HG03342 (cell line): ENCODE data around the gene BPI.
"Not testable (repeated sequence)": the region's sequence is repeated elsewhere in the genome, so short reads cannot be mapped to it uniquely, and the experiment has no call there.

Experiments used
- ATAC-seq: cut with Tn5 transposase; IDR thresholded peaks from one replicate; pipeline ENCODE4 v1.9.1; 2021; ENCODE audit warnings: mild to moderate bottlenecking, moderate library complexity; ENCODE audit not compliant: unreplicated experiment

BPI gene

DNA sequence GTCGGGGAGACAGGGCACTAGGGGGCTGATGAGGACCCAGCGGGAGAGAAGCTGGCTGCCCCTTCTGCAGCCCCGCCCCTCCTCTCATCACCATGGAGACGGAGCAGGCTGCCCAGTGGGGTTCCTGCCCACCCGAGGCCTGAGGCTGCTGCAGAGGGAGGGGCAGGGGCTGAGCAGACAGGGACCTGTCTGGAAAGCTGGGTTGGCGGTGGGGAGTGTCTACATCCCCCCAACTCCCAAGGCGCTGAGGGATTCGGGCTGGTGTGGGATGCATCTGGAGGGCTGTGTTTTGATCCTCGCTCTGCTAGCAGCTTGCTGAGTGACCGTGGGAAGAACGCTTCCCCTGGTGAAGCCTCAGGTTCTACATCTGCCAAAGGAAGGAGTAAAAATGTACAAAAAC, 1.2 kb upstream of the BPI start:
- no peak for ATAC-seq

DNA sequence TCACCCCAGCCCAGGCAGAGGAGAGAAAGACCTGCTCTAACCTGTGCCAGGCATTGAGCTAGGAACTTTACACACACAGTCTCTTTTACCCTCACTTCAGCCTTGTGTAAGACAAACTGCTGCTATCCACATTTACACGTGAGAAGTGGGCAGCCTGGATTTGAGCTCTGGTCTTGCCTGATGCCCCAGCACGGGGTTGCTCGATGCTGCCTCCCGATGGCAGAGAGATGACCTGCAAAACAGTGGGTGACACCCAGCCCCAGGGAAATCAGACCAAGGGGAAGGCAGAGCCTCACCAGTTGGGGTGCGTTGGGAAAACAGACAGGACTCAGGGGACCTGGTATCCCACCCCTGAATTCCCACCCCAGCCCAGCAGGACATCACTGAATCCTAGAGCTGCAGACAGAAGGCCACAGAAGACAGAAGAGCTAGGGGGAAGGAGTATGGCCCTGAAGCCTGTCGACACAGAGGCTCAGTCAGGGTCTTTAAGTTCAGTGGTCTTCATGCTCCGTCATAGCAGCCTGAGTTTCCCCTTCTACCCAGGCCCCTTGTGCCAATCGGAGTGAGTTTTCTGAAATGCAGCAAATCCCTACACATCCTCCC, 990 bp downstream of the BPI start:
- no peak for ATAC-seq

DNA sequence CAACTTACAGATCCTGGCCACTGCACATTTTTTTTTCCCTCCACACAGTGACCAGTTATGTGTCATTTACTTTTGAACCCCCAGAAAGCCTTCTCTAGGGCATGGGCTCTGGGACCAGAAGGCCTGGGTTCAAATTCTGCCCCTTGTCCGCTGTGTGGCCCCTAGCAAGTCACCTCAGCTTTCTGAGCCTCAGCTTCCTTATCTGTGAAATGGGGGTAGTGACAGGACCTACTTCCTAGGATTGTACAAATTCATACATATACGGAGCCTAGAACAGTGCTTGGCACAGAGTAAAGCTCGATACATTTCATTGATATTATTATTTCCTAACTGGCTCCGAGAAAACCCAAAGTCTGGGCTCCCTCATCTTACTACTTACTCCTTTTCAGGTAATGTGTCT, 1.6 kb downstream of the BPI start:
- no peak for ATAC-seq

DNA sequence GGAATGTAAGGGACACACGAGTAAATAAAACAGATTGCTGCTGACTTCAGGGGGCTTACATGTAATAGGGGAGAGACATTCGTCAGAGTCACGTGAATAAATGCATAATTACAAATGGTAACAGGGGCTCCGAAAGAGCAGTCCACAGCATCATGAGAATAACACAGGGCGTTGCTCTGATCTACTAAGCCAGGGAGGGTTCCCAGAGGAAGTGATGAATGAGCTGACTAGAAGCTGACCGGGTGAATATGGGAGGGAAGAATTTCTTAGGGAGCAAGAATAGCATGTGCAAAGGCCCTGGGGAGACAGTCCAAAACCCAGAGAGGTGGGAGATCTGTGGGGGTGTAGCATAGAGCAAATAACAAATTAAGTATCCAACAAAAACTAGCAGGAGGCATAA, 2.4 kb downstream of the BPI start:
- no peak for ATAC-seq

DNA sequence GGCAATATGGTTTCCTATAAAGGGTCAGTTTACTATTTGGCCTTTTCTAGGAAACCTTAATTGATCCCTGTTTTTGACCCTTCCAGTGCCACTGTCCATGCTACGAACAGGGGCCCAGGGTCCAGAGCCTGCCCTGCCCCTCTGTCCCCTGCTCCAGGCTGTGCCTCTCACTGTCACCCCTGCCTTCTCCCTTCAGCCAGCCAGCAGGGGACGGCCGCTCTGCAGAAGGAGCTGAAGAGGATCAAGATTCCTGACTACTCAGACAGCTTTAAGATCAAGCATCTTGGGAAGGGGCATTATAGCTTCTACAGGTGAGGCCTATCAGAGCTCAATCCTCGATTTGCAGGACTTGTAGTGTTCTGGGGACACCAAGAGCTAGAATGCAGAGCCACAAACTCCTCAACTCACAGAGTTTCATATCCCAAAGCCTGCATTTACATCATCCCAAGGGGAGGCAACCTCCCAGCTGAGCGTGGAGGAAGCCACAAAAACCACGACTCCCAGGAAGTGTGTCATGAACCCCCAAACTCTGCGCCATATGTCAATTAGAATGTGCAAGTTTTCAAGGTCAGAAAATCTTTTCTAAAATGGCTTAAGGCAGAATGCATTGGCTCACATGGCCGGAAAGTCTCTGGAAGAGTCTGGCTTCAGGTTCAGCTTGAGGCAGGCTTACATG, 3.6 kb downstream of the BPI start:
- no peak for ATAC-seq

DNA sequence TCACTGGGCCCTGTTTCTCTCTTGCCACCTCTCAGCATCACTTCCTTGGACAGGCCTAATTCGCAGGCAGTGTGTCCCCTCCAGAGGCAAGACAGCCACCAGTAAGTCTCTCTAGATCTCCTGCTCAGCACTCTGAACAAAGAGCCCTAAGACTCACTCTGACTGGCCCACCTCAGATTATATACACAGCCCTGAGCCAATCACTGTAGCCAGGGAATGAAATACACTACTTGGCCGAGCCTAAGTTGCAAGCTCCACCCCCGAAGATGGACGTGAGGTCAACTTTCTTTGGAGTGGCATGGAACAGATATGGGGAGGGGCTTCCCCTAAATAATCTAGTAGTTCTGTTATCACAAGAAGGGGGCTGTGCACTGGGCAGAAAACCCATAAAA, 4.1 kb downstream of the BPI start:
- no peak for ATAC-seq

DNA sequence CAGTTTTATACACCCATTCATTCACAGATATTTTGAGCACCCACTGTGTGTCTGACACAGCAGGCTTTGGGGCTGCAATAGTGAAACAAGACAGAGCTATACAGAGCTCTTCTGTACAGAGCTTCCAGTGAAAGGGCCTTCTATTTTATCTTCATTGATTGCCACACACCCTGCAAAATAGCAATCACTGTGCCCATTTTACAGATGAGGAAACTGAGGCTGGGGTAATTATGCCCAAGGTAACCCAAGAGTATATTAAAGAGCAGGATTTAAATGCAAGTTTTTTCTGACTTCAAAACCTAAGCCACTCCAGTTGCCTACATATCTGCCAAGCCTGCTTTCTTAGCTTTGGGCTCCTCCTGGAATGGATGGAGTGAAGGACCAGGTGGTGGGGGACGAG, 4.5 kb downstream of the BPI start:
- no peak for ATAC-seq

DNA sequence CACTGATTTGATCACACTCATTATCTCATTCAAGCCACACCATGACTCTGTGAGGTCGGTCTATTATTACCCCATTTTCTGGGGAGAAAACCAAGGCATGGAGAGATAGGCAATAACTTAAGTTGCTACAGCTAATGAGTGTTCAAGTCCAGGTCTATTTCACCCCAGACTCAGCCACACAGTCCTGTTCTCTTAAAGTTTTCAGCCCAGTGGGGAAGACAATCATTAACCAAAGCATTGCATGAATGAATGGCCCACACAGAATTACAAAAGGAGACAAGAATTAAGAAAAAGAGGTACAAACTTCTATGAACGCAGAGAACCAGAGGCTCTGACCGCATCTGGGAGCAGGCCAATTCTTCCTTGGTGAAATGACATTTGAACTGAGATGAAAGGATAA, 7.1 kb downstream of the BPI start:
- no peak for ATAC-seq

DNA sequence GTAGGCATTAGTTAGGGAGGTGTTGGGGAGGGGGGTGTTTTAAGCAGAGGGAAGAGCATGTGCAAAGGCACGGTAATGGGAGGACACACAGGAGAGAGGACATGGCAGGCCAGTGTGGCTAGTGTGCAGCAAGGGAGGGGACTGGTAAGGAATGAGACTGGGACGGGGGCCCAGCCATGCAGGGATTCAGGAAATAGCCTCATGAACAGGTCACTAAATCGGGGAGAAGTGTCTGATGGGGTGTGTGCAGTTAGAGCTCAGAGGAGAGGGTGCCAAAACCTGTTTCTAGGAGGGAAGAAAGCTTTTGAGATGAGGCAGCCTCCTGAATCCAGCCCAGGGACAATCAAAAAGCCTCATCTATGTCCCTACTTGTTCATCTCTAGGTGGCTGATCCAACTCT, 7.5 kb downstream of the BPI start:
- ATAC-seq, result no peak

DNA sequence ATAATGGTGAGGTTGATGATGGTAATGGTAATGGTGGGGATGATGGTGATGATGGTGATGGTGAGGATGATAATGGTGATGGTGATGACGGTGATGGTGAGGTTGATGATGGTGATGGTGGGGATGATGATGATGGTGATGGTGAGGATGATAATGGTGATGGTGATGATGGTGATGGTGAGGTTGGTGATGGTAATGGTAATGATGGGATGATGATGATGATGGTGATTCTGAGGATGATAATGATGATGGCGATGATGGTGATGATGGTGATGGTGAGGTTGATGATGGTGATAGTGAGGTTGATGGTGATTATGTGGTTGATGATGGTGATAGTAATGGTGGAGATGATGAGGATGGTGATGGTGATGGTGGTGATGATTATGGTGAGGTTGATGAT, 9.7 kb downstream of the BPI start:
- no peak for ATAC-seq

DNA sequence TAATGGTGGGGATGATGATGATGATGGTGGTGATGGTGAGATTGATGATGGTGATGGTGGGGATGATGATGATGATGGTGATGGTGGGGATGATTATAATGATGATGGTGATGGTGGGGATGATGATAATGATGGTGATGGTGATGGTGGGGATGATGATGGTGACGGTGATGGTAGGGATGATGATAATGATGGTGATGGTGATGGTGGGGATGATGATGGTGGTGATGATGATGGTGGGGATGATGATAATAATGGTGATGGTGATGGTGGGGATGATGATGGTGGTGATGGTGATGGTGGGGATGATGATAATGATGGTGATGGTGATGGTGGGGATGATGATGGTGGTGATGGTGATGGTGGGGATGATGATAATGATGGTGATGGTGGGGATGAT, 10.4 kb downstream of the BPI start:
- not testable (repeated sequence) for ATAC-seq

DNA sequence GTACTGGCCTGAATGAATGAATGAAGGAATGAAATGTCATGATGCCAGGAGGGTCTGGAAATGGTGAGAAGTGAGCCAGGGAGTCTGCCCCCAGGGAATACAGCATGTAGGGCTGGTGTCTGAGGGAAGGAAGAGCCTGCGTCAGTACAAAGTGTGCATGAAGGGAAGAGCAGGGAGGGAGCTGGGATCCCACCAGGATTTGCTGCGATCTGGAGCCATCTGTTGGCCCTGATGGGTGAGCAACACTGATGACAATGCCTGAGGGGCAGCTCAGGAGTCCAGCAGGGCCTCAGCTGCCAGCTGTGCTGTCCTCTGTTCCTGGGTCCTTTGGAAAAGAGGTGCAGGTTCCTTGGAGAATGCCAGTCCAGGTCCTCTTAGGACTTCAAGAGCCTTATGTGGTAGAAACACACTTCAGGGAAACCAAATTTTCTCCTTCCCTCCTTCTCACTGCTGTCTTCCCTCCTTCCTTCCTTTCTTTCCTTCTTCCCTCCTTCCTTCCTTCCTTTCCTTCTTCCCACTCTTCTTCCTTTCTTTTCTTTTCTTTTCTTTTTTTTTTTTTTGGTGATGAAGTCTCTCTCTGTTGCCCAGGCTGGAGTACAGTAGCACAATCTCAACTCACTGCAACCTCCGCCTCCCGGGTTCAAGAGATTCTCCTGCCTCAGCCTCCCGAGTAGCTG, 11.5 kb downstream of the BPI start:
- ATAC-seq, result no peak

DNA sequence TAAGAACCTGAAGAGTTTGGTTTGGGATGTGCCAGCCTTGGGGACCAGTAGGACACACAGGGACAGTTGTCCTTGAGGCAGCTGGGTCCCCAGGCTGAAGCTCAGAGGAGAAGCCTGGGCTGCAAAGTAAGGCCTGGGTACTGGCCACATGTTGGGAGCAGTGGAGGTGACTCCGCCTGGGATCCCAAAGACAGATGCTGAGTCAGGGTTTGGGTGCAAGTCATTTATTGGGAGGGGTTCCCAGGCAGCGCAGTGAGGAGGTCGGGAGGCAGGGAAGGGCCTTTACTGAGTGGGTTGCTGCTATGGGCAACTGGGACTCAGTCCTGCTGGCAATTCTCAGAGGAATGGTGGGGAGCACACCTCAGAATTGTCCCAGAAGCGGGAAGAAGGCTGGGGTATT, 12.4 kb downstream of the BPI start:
- ATAC-seq, result no peak

DNA sequence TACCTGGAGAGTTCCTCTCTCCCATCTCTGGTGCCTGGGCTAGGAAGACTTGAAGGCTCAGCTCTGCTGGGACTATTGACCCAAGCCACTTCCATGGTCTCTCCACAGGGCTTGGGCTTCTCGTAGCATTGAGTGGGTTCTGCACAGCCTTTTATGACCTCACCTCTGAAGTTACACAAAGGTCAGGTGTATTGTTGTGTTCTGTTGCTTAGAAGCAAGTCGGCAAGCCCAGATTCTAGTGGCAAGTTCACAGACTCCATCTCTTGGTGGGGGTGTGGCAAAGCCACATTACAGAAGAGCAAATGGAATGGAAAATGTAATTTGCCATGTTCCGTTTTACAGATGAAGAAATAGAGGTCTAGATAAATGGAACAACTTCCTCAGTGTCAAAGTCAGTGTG, 13.5 kb downstream of the BPI start:
- no peak for ATAC-seq

DNA sequence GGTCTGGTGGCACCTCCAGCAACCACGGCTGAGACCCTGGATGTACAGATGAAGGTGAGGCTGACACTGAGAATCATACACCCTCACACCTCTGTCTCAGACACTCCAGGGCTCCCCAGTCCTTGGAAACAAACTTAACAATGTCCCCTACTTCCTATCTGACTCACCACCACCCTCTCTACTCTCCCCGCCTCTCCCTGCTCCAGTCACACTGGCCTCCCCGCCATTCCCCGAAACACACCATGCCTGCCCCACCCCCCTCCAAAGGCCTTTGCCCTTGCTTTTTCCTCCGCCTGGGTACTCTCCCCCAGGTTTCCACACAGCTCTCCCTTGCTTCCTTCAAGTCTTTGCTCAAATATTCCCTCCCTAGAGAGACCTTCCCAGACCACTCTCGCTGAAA, 16.3 kb downstream of the BPI start:
- ATAC-seq, result no peak

DNA sequence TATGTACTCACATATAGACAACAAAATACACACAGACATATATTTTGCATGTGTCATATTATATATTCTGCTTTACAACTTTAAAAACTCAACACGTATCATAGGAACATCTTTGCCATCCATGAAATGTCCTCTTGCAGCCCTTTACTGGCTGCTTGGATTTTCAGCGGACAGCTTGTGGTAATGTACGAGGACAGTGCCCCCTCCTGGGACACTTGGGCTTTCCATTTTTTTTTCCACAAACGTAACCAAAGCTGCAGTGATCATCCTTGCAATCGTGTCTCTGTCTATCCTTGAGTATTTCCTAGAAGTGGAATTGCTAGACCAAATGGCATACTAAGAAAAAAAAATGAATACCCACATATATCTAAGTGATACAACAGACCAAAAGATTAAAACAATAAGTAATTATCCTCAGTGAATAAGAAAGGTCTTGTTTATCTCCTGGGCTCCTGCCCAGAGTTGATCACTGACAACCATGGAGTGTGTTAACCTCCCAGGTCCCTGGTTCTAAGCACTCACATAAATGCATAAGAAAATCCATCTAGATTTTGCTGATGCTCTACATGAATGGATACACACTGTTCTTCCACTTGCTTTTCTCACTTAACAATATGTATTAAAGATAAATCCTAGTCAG, 18.1 kb downstream of the BPI start:
- no peak for ATAC-seq

DNA sequence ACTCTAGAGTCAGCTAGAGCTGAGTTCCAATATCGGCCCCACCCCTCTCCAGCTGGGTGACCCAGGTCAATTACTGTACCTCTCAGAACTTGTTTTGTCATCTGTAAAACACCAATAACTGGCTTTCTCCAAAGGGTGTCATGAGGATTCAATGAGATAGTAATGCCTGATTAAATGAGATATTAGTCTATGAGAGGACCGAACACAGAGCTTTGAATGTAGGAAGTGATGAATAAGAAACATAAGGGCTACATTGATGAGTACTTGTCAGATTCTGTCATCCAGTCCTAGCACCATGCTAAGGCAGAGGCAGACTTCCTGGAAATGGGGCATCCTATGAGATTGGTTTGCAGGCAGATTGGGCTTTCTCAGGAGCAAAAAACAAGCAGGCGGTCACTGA, 20.2 kb downstream of the BPI start:
- ATAC-seq, result no peak

DNA sequence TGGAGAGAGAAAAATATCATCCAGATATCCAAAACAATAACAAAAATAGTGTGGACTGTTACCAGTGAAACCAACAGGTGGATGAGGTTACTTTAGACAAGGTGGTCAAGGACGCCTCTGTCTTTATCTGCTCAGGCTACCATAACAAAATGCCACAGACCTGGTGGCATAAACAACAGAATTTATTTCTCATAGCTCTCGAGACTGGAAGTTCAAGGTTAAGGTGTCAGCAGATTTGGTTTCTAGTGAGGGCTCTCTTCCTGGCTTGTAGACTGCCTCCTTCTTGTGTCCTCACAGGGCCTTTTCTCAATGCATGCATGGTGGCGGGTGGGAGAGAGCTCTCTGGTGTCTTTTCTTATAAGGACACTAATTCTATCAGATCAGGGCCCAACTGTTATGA, 21.2 kb downstream of the BPI start:
- ATAC-seq, result no peak

DNA sequence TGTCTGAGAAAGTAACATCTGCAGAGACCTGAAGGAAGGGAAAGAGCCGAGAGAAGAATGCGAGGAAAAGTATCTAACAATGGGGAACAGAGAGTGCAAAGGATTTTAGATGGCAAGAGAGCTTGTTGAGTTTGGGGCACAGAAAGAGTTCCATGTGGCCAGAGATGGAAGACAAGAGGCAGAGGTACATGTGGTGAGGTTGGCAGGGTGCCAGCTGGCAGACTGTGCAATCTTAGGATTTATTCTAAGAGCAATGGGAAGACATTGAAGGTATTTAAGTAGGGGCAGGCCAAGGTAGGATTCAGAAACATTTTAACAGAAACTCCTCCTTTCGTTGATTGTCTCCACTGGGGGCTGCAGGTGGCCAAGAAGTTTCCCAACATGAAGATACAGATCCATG, 21.9 kb downstream of the BPI start:
- ATAC-seq, result no peak

DNA sequence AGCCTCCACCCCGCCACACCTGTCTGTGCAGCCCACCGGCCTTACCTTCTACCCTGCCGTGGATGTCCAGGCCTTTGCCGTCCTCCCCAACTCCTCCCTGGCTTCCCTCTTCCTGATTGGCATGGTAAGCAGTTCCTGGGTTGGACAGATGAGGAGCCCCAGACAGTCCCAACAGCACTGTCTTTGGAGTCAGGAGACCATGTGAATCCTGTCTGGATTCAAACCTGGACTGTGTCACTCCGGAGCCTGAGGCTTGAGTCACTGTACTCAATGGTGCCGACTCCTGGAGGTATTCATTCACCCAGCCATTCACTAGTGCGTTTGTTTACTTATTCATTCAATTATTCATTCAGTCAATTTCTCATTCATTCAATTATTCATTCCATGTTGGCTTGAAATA, 22.4 kb downstream of the BPI start:
- ATAC-seq, result no peak

DNA sequence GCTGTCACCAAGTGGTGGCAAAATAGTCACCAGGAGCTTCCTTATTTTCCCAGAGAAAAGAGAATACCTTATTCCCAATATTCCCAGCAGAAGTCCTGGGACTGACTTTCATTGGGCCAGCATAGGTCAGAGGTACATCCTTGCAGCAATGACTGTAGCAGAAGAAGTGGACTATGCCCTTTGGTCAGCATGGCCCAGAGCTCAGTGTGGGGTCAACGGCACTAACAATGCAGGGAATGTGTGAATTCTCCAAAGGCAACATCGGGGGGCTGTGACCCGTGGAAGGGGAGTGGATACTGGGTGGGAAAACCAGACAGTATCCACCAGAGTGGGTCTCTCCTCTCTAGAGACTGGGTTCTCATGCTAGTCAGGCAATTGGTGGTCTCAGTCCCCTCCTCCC, 26.7 kb downstream of the BPI start:
- ATAC-seq, result no peak

DNA sequence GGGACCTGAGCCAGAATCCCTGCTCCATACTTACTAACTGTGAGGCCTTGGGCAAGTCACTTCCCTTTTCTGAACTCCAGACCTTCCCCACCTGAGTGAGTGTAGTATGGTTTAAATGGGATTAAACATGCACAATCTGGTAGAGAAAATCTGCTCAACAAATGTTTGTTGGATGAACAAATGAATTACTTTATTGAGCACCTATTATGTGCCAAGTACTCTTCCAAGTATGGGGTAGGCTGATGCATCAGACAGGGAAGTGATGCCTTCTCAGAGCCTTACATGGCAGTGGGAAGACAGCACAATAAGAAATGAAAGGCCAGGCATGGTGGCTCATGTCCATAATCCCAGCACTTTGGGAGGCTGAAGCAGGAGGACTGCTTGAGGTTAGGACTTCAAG, 27.3 kb downstream of the BPI start:
- ATAC-seq, result no peak
